Liver (tissue), 9 donors: Measurements from ENCODE around the gene RNF13. TPM values are rescaled to one million over a fixed set of nuclear protein-coding genes. Genes with fewer than 3 reads are reported as not detected.

Experiments
- DNase-seq: peaks from one replicate; pipeline ENCODE4 v3.0.0-alpha.2; 2017; ENCODE audit warnings: low spot score
- H3K27ac ChIP-seq, 2 donors: one replicate each; pipeline ENCODE4 v1.7.0; 2013; ENCODE audit warnings: inconsistent platforms in 2 of 2, low read length in 2 of 2, control low read depth in 1 of 2, low read depth in 1 of 2, mild to moderate bottlenecking in 1 of 2
- H3K27me3 ChIP-seq, 4 donors: one replicate each; pipeline versions ENCODE4 v1.6.1 to v1.7.0; 2013; ENCODE audit warnings: low read length in 3 of 4, inconsistent platforms in 1 of 4, mild to moderate bottlenecking in 1 of 4, moderate library complexity in 1 of 4; ENCODE audit not compliant: control insufficient read depth in 4 of 4, insufficient read depth in 4 of 4
- H3K36me3 ChIP-seq, 4 donors: one replicate each; pipeline versions ENCODE4 v1.6.1 to v1.7.0; 2013; ENCODE audit warnings: low read length in 3 of 4, mild to moderate bottlenecking in 3 of 4, low read depth in 1 of 4, moderate library complexity in 1 of 4; ENCODE audit not compliant: control insufficient read depth in 4 of 4, insufficient read depth in 3 of 4
- H3K4me1 ChIP-seq, 4 donors: one replicate each; pipeline versions ENCODE4 v1.6.1 to v1.7.0; 2013; ENCODE audit warnings: low read length in 3 of 4, mild to moderate bottlenecking in 3 of 4, moderate library complexity in 1 of 4; ENCODE audit not compliant: control insufficient read depth in 4 of 4, insufficient read depth in 4 of 4
- H3K4me3 ChIP-seq, 3 donors: one replicate each; pipeline versions ENCODE4 v1.6.1 to v1.7.0; 2013; ENCODE audit warnings: low read length in 3 of 3, control low read depth in 1 of 3, low read depth in 1 of 3, mild to moderate bottlenecking in 1 of 3
- H3K9ac ChIP-seq, 2 donors: one replicate each; pipeline ENCODE4 v1.7.0; 2013; ENCODE audit warnings: low read length in 2 of 2, mild to moderate bottlenecking in 2 of 2, moderate library complexity in 2 of 2, control low read depth in 1 of 2, low read depth in 1 of 2
- H3K9me3 ChIP-seq, 4 donors: one replicate each; pipeline versions ENCODE4 v1.6.1 to v1.7.0; 2013; ENCODE audit warnings: low read length in 3 of 4; ENCODE audit not compliant: control insufficient read depth in 4 of 4
- FOXA1 ChIP-seq: IDR thresholded peaks from 2 replicates; pipeline ENCODE4 v1.6.1; 2016; ENCODE audit warnings: antibody characterized with exemption
- FOXA2 ChIP-seq: IDR thresholded peaks from 2 replicates; pipeline ENCODE4 v1.6.1; 2016; ENCODE audit warnings: antibody characterized with exemption
- GABPA ChIP-seq, 2 donors: IDR thresholded peaks in 1 of 2; conservative IDR thresholded peaks in 1 of 2; 2 replicates each; pipeline ENCODE4 v1.6.1; 2016; ENCODE audit warnings: antibody characterized with exemption in 2 of 2, mild to moderate bottlenecking in 1 of 2, moderate library complexity in 1 of 2
- HNF4A ChIP-seq, 2 donors: conservative IDR thresholded peaks; 2 replicates each; pipeline ENCODE4 v1.6.1; 2016; ENCODE audit warnings: antibody characterized with exemption in 2 of 2, mild to moderate bottlenecking in 2 of 2
- HNF4G ChIP-seq: IDR thresholded peaks from 2 replicates; pipeline ENCODE4 v1.6.1; 2016; ENCODE audit warnings: antibody characterized with exemption
- NR2F2 ChIP-seq: IDR thresholded peaks from 2 replicates; pipeline ENCODE4 v1.6.1; 2016; ENCODE audit warnings: antibody characterized with exemption
- RAD21 ChIP-seq, 2 donors: IDR thresholded peaks; 2 replicates each; pipeline ENCODE4 v1.6.1; 2016; ENCODE audit warnings: antibody characterized with exemption in 2 of 2, mild to moderate bottlenecking in 2 of 2
- RXRA ChIP-seq, 2 donors: IDR thresholded peaks; 2 replicates each; pipeline ENCODE4 v1.6.1; 2017 to 2018; ENCODE audit warnings: antibody characterized with exemption in 2 of 2, mild to moderate bottlenecking in 1 of 2
- SP1 ChIP-seq: IDR thresholded peaks from 2 replicates; pipeline ENCODE4 v1.6.1; 2018; ENCODE audit warnings: antibody characterized with exemption, mild to moderate bottlenecking
- TAF1 ChIP-seq: conservative IDR thresholded peaks from 2 replicates; pipeline ENCODE4 v1.6.1; 2016; ENCODE audit warnings: antibody characterized with exemption, mild to moderate bottlenecking
- YY1 ChIP-seq: IDR thresholded peaks from 2 replicates; pipeline ENCODE4 v1.6.1; 2016; ENCODE audit warnings: antibody characterized with exemption, mild to moderate bottlenecking
- WGBS: extraction: QIAGEN DNeasy Blood & Tissue Kit; methylation state at CpG from one replicate; pipeline ENCODE4 v1.1.7; 2013; 5-methylcytosine and 5-hydroxymethylcytosine counted together
- polyA plus RNA-seq, 2 donors: library from polyadenylated mRNA; stranded (reverse) in 1 of 2; unstranded in 1 of 2; fragments of 200-250 nt in 1 of 2; fragments of >200 nt in 1 of 2; fragmentation: Nextera tagmentation in 1 of 2; extraction: Ambion mirVana in 1 of 2; gene quantifications; one replicate each; pipeline versions ENCODE4 v1.2.1 to v1.2.3, GENCODE V29; 2013 to 2015
- total RNA-seq, 2 donors: library from RNA; depleted of rRNA; stranded (reverse); fragments of >200 nt; gene quantifications; one replicate each; pipeline ENCODE4 v1.2.3, GENCODE V29; 2014
- TF ChIP-seq, protein P1 (sequence below): IDR thresholded peaks from 2 replicates; pipeline ENCODE4 v1.6.1; 2016; ENCODE audit warnings: antibody characterized with exemption
- TF ChIP-seq, protein P2 (sequence below): IDR thresholded peaks from 2 replicates; pipeline ENCODE4 v1.6.1; 2016; ENCODE audit warnings: antibody characterized with exemption
- TF ChIP-seq, protein P3 (sequence below): IDR thresholded peaks from 2 replicates; pipeline ENCODE4 v1.6.1; 2016; ENCODE audit warnings: antibody characterized with exemption
- TF ChIP-seq, protein P4 (sequence below): IDR thresholded peaks from 2 replicates; pipeline ENCODE4 v1.6.1; 2016; ENCODE audit warnings: antibody characterized with exemption, mild to moderate bottlenecking
- donor health status: healthy.
- donor health status: healthy.
- donor health status: healthy.
- donor health status: healthy.
- donor health status: healthy.

RNF13 gene
- total and polyA plus RNA-seq, 4 donors, result 31.3 to 70.5 (median 59.9) TPM

GRCh38 chr3:149792452-149793270 is 20.4 kb upstream of the RNF13 start, which contains the start of gene ANKUB1:
ANKUB1 (minus strand) TSS chr3:149792554; CDS start chr3:149792366, 188 bp downstream.
- H3K9ac ChIP-seq, result no peak within 1 kb of the TSS
- no peaks in the 10 kb centered on the region for H3K27me3 ChIP-seq
- H3K27ac ChIP-seq, result no peak within 1 kb of the TSS
- no peak for TF ChIP-seq TAF1
- TF ChIP-seq FOXA2, result no peak
- TF ChIP-seq, protein P1, sequence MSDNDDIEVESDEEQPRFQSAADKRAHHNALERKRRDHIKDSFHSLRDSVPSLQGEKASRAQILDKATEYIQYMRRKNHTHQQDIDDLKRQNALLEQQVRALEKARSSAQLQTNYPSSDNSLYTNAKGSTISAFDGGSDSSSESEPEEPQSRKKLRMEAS, result no peak
- TF ChIP-seq GABPA (IDR thresholded peaks at IDR 0.05 in 1 of 2, conservative IDR thresholded peaks at IDR 0.05 in 1 of 2), result no peak
- TF ChIP-seq HNF4A (conservative IDR thresholded peaks at IDR 0.05), result no peak
- TF ChIP-seq, protein P2, sequence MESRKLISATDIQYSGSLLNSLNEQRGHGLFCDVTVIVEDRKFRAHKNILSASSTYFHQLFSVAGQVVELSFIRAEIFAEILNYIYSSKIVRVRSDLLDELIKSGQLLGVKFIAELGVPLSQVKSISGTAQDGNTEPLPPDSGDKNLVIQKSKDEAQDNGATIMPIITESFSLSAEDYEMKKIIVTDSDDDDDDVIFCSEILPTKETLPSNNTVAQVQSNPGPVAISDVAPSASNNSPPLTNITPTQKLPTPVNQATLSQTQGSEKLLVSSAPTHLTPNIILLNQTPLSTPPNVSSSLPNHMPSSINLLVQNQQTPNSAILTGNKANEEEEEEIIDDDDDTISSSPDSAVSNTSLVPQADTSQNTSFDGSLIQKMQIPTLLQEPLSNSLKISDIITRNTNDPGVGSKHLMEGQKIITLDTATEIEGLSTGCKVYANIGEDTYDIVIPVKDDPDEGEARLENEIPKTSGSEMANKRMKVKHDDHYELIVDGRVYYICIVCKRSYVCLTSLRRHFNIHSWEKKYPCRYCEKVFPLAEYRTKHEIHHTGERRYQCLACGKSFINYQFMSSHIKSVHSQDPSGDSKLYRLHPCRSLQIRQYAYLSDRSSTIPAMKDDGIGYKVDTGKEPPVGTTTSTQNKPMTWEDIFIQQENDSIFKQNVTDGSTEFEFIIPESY, result no peak
- TF ChIP-seq SP1, result no peak
- TF ChIP-seq YY1, result no peak
- TF ChIP-seq, protein P3, sequence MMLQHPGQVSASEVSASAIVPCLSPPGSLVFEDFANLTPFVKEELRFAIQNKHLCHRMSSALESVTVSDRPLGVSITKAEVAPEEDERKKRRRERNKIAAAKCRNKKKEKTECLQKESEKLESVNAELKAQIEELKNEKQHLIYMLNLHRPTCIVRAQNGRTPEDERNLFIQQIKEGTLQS, result no peak
- no peak for TF ChIP-seq RAD21 (IDR thresholded peaks at IDR 0.05)
- TF ChIP-seq RXRA (IDR thresholded peaks at IDR 0.05), result no peak
- 92% methylated on average over 4 of the region's 4 CpGs for WGBS
- DNase-seq, result no peak
- H3K4me1 ChIP-seq, result no peaks in the 10 kb centered on the region
- H3K36me3 ChIP-seq, result no peaks in the 10 kb centered on the region
- H3K9me3 ChIP-seq, result no peaks in the 10 kb centered on the region
- H3K4me3 ChIP-seq, result no peak within 1 kb of the TSS

DNA sequence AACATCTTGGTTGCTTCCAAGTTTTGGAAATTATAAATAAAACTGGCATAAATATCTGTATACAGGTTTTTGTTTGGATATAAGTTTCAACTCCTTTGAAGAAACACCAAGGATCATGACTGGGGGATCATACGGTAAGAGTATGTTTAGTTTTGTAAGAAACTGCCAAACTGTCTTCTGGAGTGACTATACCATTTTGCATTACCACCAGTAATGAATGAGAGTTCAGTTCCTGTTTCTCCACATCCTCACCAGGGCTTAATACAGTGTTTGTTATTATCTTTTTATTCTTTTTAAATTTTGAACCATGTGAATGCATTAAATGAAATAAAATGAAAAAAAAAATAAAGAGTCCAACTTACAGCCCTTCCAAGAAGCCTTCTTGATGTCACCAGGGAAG is 17.0 kb upstream of the RNF13 start:
- TF ChIP-seq RAD21 (IDR thresholded peaks at IDR 0.05) (no peak), HNF4G (no peak), FOXA2 (no peak), NR2F2 (no peak), RXRA (IDR thresholded peaks at IDR 0.05) (no peak), FOXA1 (no peak), TAF1 (no peak)
- TF ChIP-seq, protein P4, sequence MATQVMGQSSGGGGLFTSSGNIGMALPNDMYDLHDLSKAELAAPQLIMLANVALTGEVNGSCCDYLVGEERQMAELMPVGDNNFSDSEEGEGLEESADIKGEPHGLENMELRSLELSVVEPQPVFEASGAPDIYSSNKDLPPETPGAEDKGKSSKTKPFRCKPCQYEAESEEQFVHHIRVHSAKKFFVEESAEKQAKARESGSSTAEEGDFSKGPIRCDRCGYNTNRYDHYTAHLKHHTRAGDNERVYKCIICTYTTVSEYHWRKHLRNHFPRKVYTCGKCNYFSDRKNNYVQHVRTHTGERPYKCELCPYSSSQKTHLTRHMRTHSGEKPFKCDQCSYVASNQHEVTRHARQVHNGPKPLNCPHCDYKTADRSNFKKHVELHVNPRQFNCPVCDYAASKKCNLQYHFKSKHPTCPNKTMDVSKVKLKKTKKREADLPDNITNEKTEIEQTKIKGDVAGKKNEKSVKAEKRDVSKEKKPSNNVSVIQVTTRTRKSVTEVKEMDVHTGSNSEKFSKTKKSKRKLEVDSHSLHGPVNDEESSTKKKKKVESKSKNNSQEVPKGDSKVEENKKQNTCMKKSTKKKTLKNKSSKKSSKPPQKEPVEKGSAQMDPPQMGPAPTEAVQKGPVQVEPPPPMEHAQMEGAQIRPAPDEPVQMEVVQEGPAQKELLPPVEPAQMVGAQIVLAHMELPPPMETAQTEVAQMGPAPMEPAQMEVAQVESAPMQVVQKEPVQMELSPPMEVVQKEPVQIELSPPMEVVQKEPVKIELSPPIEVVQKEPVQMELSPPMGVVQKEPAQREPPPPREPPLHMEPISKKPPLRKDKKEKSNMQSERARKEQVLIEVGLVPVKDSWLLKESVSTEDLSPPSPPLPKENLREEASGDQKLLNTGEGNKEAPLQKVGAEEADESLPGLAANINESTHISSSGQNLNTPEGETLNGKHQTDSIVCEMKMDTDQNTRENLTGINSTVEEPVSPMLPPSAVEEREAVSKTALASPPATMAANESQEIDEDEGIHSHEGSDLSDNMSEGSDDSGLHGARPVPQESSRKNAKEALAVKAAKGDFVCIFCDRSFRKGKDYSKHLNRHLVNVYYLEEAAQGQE, result no peak
- TF ChIP-seq, protein P2, result no peak
- 86% methylated on average over 1 of the region's 1 CpG for WGBS
- Histone ChIP-seq H3K36me3 (no peaks in the 10 kb centered on the region), H3K4me3 (no peak overlapping the region), H3K9ac (no peak overlapping the region), H3K9me3 (no peaks in the 10 kb centered on the region), H3K4me1 (no peaks in the 10 kb centered on the region), H3K27ac (no peak overlapping the region), H3K27me3 (no peaks in the 10 kb centered on the region)
- DNase-seq, result no peak
